HG02588 (cell line): ENCODE data around the gene ST7L.
"Not testable (repeated sequence)": the region's sequence is repeated elsewhere in the genome, so short reads cannot be mapped to it uniquely, and the experiment has no call there.

ENCODE experiments used
- ATAC-seq: cut with Tn5 transposase; IDR thresholded peaks from one replicate; pipeline ENCODE4 v1.9.1; 2021; ENCODE audit warnings: mild to moderate bottlenecking, moderate library complexity; ENCODE audit not compliant: unreplicated experiment

Gene ST7L

DNA sequence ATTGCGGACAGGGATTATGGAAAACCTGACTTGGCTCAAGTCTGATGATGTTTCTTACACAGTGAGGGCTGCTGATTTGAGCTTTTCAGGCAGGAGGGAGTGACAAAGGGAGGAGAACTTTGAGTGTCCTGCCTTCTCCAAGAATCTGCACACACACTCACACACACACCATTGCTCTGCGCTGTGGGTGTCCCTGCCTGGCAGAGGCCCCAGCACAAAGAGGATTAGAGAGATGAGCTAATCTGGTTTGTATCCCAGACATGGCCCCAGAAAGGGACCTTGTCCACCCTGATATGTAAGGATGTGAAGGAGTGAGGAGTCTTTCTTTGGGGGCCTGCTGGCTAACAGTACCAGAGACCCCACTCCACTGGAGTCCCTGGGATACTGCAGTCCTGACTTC, 116.1 kb downstream of the ST7L start:
- no peak for ATAC-seq

DNA sequence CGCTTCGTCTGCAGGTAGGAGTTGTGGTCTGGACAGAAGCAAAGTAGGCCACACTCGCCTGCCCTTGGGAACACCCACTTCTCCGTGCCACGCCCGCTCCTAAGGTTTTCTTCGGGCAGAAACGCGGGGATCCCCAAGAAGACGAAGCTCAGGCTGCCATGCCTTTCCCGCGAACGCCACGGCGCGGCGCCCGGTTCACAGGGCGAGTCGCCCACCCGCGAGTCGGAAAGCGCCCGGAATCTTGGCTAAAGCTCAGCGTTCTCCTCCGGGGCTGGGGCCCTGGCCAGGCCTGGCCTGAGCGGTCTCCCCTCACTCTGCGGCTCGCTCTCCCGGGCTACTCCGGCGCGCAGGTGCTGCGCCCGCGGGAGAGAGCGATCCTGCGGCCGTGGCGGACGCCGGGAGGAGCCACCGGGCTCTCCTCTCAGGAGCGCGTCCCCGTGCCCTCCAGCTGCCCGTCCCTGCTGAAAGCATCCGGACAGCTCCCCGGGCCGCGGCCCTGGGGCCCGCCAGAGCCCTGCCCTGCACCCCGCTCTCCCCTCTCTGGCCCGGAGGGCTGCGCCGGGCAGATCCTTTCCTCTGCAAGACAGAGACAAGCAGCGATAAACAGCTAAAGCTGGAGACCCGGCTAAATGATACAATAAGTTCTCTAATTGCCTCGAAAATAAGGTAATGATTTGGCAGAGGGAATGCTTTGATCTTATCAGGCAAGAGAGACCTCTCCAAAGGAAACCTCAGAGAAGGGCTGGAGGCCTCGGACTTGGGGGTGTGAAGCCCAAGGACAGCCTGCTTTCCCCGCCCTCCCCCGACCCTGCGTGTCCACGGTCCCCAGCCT, 116.9 kb downstream of the ST7L start:
- no peak for ATAC-seq

DNA sequence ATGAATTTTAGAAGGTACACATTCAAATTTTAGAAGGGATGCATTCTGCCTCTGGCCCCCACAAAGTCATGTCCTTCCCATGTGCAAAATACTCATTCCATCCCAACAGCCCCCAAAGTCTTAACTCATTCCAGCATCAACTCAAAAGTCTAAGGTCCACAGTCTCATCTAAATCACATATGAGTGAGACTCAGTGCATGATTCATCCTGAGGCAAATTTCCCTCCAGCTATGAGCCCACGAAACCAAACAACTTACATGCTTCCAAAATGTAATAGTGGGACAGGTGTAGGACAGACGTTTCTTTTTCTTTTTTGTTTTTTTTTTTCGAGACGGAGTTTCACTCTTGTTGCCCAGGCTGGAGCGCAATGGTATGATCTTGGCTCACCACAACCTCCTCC, 122.7 kb downstream of the ST7L start:
- no peak for ATAC-seq

DNA sequence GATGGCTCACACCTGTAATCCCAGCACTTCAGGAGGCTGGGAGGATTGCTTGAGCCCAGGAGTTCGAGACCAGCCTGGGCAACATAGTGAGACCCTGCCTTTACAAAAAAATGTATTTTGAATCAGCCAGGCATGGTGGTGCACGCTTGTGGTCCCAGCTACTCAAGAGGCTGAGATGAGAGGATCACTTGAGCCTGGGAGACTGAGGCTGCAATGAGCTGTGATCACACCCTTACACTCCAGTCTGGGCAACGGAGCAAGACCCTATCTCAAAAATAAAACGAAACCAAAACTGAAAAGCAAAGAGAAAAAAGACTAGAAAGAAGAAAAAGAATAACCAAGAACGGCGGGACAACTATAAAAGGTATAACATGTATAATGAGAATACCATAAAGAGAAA, 125.6 kb downstream of the ST7L start:
- ATAC-seq = no peak

DNA sequence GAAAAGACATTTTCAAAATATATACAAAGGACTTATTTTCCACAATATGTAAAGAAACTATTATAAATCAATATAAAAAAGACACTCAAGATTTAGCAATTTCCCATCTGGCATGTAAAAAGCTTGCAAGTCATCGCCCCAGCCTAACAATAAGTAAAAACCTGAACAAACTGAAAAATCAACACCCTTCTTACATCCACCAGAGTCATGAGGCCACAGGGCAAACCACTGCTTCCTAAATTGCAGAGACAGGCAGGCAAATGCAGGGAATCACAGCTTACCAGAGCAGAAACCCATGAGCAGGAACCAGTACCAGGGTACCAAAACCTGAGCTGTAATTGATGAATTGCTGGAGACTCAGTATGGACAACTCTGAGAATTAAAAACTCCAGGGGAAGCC, 126.9 kb downstream of the ST7L start:
- no peak for ATAC-seq

DNA sequence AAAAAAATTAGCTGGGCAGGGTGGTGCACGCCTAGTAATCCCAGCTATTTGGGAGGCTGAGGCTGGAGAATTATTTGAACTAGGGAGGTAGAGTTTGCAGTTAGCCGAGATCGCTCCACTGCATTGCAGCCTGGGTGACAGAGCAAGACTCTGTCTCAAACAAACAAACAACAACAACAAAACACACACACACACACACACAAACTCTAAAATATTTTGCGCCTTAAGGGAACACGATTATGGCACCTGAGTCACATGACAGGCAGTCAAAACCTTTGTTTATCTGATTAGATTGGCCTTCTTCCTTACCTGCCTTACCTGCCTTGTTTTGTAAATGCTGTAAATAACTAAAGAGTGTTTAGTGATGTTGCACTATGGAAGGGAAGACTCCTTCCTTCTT, 130.8 kb downstream of the ST7L start:
- no peak for ATAC-seq

DNA sequence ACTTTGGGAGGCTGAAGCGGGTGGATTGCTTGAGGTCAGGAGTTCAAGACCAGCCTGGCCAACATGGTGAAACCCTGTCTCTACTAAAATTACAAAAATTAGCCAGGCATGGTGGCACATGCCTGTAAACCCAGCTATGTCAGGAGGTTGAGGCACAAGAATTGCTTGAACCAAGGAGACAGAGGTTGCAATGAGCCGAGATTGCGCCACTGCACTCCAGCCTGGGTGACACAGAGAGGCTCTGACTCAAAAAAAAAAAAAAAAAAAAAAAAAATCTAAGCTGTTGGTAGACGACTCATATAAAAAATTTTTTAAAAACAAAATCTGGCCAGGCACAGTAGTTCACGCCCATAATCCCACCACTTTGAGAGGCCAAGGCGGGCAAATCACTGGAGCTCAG, 131.3 kb downstream of the ST7L start:
- not testable (repeated sequence) for ATAC-seq

DNA sequence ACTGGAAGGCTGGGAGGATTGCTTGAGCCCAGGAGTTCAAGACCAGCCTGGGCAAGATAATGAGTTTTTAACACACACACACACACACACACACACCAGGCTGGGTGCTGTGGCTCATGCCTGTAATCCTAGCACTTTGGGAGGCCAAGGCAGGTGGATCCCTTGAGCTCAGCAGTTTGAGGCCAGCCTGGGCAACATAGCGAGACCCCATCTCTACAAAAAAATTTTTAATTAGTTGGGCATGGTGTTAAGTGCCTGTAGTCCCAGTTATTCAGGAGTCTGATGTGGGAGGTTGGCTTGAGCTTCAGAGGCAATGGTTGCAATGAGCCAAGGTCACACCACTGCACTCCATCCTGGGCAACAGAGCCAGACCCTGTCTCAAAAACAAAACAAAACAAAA, 132.9 kb downstream of the ST7L start:
- ATAC-seq = not testable (repeated sequence)

DNA sequence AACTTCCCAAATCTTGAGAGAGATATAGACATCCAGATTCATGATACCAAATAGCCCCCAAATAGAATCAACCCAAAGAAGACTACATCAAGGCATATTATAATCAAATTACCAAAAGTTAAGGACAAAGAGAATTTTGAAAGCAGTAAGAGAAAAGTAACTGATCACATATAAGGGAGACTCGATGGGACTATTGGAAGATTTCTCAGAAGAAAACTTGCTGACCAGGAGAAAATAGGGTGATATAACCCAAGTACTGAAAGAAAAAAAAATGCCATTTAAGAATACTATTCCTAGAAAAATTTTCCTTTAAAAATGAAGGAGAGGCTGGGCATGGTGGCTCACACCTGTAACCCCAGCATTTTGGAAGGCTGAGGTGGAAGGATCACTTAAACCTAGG, 140.6 kb downstream of the ST7L start:
- ATAC-seq = no peak

DNA sequence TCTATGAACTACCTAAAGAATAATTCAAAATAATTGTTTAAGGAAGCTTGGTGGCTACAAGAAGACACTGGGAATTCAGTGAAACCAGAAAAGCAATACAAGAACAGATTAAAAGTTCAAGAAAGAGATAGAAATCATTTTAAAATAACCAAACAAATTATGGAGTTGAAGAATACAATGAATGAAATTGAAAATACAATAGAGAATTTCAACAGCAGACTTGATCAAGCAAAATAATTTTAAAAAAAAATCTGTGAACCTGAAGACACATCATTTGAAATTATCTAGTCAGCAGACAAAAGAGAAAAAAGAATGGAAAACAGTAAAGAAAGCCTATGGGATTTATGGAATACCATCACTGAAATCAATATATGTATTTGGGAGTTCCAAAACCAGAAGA, 141.4 kb downstream of the ST7L start:
- no peak for ATAC-seq
